Hepatocyte (in vitro differentiated cells): ENCODE measurements around the gene GPHN. TPM values are rescaled to one million over a fixed set of nuclear protein-coding genes. Genes with fewer than 3 reads are reported as not detected.

Experiments used
- DNase-seq: peaks from one replicate; pipeline ENCODE4 v3.0.0-alpha.2; 2016; ENCODE audit warnings: low spot score
- H2AFZ ChIP-seq: fragments of 200-600 bp; sonication (generic); 2 replicates; pipeline ENCODE4 v1.6.0; 2016; ENCODE audit warnings: antibody characterized with exemption, mild to moderate bottlenecking
- H3K27ac ChIP-seq: fragments of 200-600 bp; sonication (generic); 2 replicates; pipeline ENCODE4 v1.5.1; 2016; ENCODE audit warnings: mild to moderate bottlenecking
- H3K27me3 ChIP-seq: fragments of 200-600 bp; sonication (generic); 2 replicates; pipeline ENCODE4 v1.6.1; 2016
- H3K36me3 ChIP-seq: fragments of 200-600 bp; sonication (generic); replicated peaks from 2 replicates; pipeline ENCODE4 v1.5.1; 2016; ENCODE audit warnings: low read depth; ENCODE audit not compliant: insufficient read depth
- H3K4me1 ChIP-seq: fragments of 200-600 bp; sonication (generic); 2 replicates; pipeline ENCODE4 v1.5.1; 2016; ENCODE audit warnings: mild to moderate bottlenecking, moderate library complexity; ENCODE audit not compliant: insufficient read depth
- H3K4me2 ChIP-seq: fragments of 200-600 bp; sonication (generic); 2 replicates; pipeline ENCODE4 v1.6.0; 2016
- H3K4me3 ChIP-seq: fragments of 200-600 bp; sonication (generic); 2 replicates; pipeline ENCODE4 v1.5.1; 2016; ENCODE audit warnings: mild to moderate bottlenecking
- H3K79me2 ChIP-seq: fragments of 200-600 bp; sonication (generic); 2 replicates; pipeline ENCODE4 v1.6.0; 2017; ENCODE audit warnings: mild to moderate bottlenecking
- H3K9me2 ChIP-seq: fragments of 200-600 bp; sonication (generic); replicated peaks from 2 replicates; pipeline ENCODE4 v1.6.0; 2017; ENCODE audit warnings: mild to moderate bottlenecking; ENCODE audit not compliant: insufficient read depth
- H3K9me3 ChIP-seq: fragments of 200-600 bp; sonication (generic); 2 replicates; pipeline ENCODE4 v1.5.1; 2016; ENCODE audit warnings: low read depth, mild to moderate bottlenecking
- H4K20me1 ChIP-seq: fragments of 200-600 bp; sonication (generic); 2 replicates; pipeline ENCODE4 v1.6.0; 2016; ENCODE audit warnings: mild to moderate bottlenecking; ENCODE audit not compliant: insufficient read depth, poor library complexity, severe bottlenecking
- CTCF ChIP-seq: fragments of 200-600 bp; sonication (generic); IDR thresholded peaks from 2 replicates; pipeline ENCODE4 v1.5.1; 2016; ENCODE audit warnings: antibody characterized with exemption, mild to moderate bottlenecking; ENCODE audit not compliant: poor library complexity
- EZH2 ChIP-seq: fragments of 200-600 bp; sonication (generic); IDR thresholded peaks from 2 replicates; pipeline ENCODE4 v1.6.1; 2016; ENCODE audit warnings: antibody characterized with exemption, mild to moderate bottlenecking, borderline replicate concordance
- EZH2phosphoT487 ChIP-seq: fragments of 200-600 bp; sonication (generic); IDR thresholded peaks from one replicate; pipeline ENCODE4 v1.6.1; 2018; ENCODE audit warnings: antibody characterized with exemption, mild to moderate bottlenecking, low read depth, moderate library complexity; ENCODE audit not compliant: unreplicated experiment, severe bottlenecking
- WGBS: methylation state at CpG from one replicate; pipeline ENCODE4 v1.1.6; 2016; ENCODE audit warnings: low lambda C conversion rate; ENCODE audit errors: missing lambda C conversion rate; 5-methylcytosine and 5-hydroxymethylcytosine counted together
- polyA plus RNA-seq: library from polyadenylated mRNA; unstranded; fragments of >200 nt; fragmentation: Nextera tagmentation; extraction: Ambion mirVana; gene quantifications from 2 replicates; pipeline ENCODE4 v1.2.1, GENCODE V29; 2016
- total RNA-seq: library from RNA; depleted of rRNA; stranded (reverse); fragments of >200 nt; gene quantifications from 2 replicates; pipeline ENCODE4 v1.2.3, GENCODE V29; 2014

The GPHN gene
- 9.3 and 15.4 TPM in 2 replicates for total RNA-seq
- polyA plus RNA-seq, result 10.7 and 14.8 TPM in 2 replicates

DNA sequence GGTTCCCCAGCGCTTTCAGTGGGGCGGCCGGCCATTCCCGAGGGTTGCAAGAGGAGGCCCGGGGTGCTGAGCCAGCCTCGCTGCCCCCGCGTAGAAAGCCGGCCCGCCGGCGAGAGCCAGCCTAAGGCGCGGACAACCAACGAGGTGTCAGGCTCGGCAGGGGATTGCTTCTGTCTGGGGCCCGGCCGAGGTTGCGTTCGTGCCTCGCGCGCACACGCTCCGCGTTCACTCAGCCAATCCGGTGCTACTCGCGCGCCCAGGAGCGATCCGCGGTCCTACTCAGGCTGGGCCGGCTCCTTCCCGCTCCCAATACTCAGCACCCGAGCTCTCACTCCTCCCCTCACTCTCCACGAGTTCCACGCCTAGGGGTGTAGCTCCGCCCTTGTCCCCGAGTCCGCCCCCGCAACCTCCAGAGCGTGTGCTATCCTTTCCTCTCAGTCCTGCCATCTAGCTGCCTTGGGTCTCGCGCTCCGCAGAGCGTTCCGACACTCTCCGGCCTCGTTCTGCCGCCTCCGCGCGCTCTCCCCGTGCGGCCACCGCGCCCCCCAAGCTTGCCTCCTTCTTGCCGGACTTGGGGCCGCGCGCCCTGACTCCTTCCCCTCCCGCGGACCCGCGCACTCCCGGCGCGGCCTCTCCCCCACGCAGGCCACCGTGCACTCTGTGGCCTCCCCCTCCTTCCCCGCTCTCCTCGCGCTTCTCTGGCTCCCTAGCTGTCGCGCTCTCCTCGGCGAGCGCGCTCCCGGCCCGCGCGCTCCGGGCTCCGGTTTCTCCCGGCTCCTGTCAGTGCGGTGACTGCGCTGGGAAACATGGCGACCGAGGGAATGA, at the start of gene GPHN:
Gene GPHN, plus strand, starts transcription at position 426 of the 825 bp plus-strand sequence.
- Histone ChIP-seq H3K9me3 (no peaks in the 10 kb centered on the region), H3K79me2 (peaks cover 36% of the 10 kb centered on the region), H3K27ac (peak within 1 kb of the TSS; percentile 88), H3K4me1 (peaks cover 11% of the 10 kb centered on the region), H3K4me2 (peak within 1 kb of the TSS; percentile 97), H4K20me1 (peaks cover 18% of the 10 kb centered on the region), H2AFZ (peak within 1 kb of the TSS; percentile 92), H3K36me3 (no peaks in the 10 kb centered on the region), H3K9me2 (no peaks in the 10 kb centered on the region), H3K27me3 (no peaks in the 10 kb centered on the region), H3K4me3 (peak within 1 kb of the TSS; percentile 97)
- WGBS, result 2% methylated on average over 71 of the region's 91 CpGs
- DNase-seq, result peak; percentile 96
- TF ChIP-seq CTCF, result peak; percentile 43
- TF ChIP-seq EZH2, result no peak

DNA sequence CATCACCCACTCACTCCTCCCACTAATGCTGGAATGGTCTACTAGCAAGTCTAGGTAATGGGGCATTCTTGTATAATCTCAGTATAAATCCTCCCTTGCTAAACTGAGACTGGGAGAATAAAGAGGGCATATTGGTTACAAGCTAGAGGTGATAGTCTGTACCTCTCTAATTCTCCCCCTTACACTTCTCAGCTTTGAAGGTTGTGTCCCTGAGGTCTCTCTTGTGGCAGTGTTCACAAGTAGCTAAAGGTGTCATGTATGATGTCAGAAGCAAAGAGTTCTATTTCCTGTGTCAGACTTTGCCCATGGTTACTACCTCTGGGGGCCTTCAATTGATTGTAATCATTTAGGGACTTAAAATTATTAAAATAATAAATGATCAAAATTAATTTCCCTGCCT, 48.3 kb upstream of the GPHN start:
- H4K20me1 ChIP-seq, result no peaks in the 10 kb centered on the region
- TF ChIP-seq EZH2 (no peak), CTCF (no peak)
- H3K79me2 ChIP-seq, result no peaks in the 10 kb centered on the region
- H3K4me3 ChIP-seq, result no peak overlapping the region
- no peaks in the 10 kb centered on the region for H3K27me3 ChIP-seq
- H3K4me2 ChIP-seq, result no peak overlapping the region
- H2AFZ ChIP-seq, result no peak overlapping the region
- DNase-seq, result no peak
- no peaks in the 10 kb centered on the region for H3K9me2 ChIP-seq
- no peaks in the 10 kb centered on the region for H3K4me1 ChIP-seq
- no peaks in the 10 kb centered on the region for H3K9me3 ChIP-seq
- no peak overlapping the region for H3K27ac ChIP-seq
- H3K36me3 ChIP-seq, result no peaks in the 10 kb centered on the region

GRCh38 chr14:66464261-66464660, 43.7 kb upstream of the GPHN start:
- TF ChIP-seq EZH2phosphoT487, result no peak
- no peak for TF ChIP-seq EZH2
- no peak for TF ChIP-seq CTCF

More at GRCh38 chr14:66464261-66464660, 43.7 kb upstream of the GPHN start:
- Histone ChIP-seq H3K27me3 (no peaks in the 10 kb centered on the region), H3K36me3 (no peaks in the 10 kb centered on the region), H3K4me3 (no peak overlapping the region), H2AFZ (no peak overlapping the region), H4K20me1 (no peaks in the 10 kb centered on the region), H3K79me2 (no peaks in the 10 kb centered on the region), H3K27ac (no peak overlapping the region), H3K4me2 (no peak overlapping the region), H3K9me2 (no peaks in the 10 kb centered on the region), H3K9me3 (no peaks in the 10 kb centered on the region), H3K4me1 (no peaks in the 10 kb centered on the region)
- WGBS, result 87% methylated on average over 3 of the region's 3 CpGs
- DNase-seq, result no peak
